ENCODE results near the gene ARHGAP33. TPM values are rescaled to one million over a fixed set of nuclear protein-coding genes. Genes with fewer than 3 reads are reported as not detected.
A peak's percentile ranks its signal among the peaks of the same experiment; 100 is the strongest.
"Not testable (repeated sequence)": the region's sequence is repeated elsewhere in the genome, so short reads cannot be mapped to it uniquely, and the experiment has no call there.

Gene ARHGAP33
- total RNA-seq, 1 experiment from 2014 or later = 18.3 TPM

- Mint-ChIP-seq H3K4me1 (ENCODE audit: low read depth, unreplicated experiment) (no peaks in the 10 kb centered on the region), H3K9me3 (ENCODE audit: unreplicated experiment) (no peaks in the 10 kb centered on the region), H3K27ac (ENCODE audit: unreplicated experiment) (no peak overlapping the region), H3K27me3 (ENCODE audit: insufficient read depth, unreplicated experiment) (peaks cover 2% of the 10 kb centered on the region), H3K36me3 (ENCODE audit: insufficient read depth, unreplicated experiment) (no peaks in the 10 kb centered on the region), H3K4me3 (ENCODE audit: unreplicated experiment) (no peak overlapping the region)
- POLR2A ChIA-PET = no interaction called here
- intact Hi-C loops (cut with micrococcal nuclease; ENCODE audit: unreplicated experiment) = no loop called here
- no peaks in the 10 kb centered on the region for H3K4me1 ChIP-seq
- no peak overlapping the region for H3K4me3 ChIP-seq (ENCODE audit: low read depth, low read length)
- TF ChIP-seq CTCF (IDR thresholded peaks at IDR 0.05; ENCODE audit: insufficient read depth in 1 of 2, low read depth in 1 of 2, low read length in 1 of 2, severe bottlenecking in 1 of 2, unreplicated experiment in 1 of 2) = no peak
- H3K9me3 ChIP-seq = no peaks in the 10 kb centered on the region
- no TSS peak for BruUV-seq (replicated peaks)
- CTCF ChIA-PET = no interaction called here
- no peaks in the 10 kb centered on the region; the same call in 1 of the 2 replicates for H3K36me3 ChIP-seq (ENCODE audit: control insufficient read depth, insufficient read depth, low read length)
- H3K27me3 ChIP-seq (replicated peaks; ENCODE audit: control insufficient read depth, insufficient read depth, low read length) = no peaks in the 10 kb centered on the region
- peak in 1 of 2 experiments; percentile 37 for DNase-seq
Measured at GRCh38 chr19:35767288-35768081, 7.9 kb upstream of the ARHGAP33 start.

- Mint-ChIP-seq H3K36me3 (ENCODE audit: insufficient read depth, unreplicated experiment) (no peaks in the 10 kb centered on the region), H3K27me3 (ENCODE audit: insufficient read depth, unreplicated experiment) (peaks cover 2% of the 10 kb centered on the region), H3K9me3 (ENCODE audit: unreplicated experiment) (no peaks in the 10 kb centered on the region), H3K4me3 (ENCODE audit: unreplicated experiment) (no peak overlapping the region), H3K27ac (ENCODE audit: unreplicated experiment) (no peak overlapping the region), H3K4me1 (ENCODE audit: low read depth, unreplicated experiment) (no peaks in the 10 kb centered on the region)
- DNase-seq = no peak
- intact Hi-C loops (cut with micrococcal nuclease; ENCODE audit: unreplicated experiment) = no loop called here
- ChIA-PET POLR2A (no interaction called here), CTCF (no interaction called here)
- H3K27me3 ChIP-seq (replicated peaks; ENCODE audit: control insufficient read depth, insufficient read depth, low read length) = no peaks in the 10 kb centered on the region
- no TSS peak for BruUV-seq (replicated peaks)
- no peak overlapping the region for H3K4me3 ChIP-seq (ENCODE audit: low read depth, low read length)
- no peak for TF ChIP-seq CTCF (IDR thresholded peaks at IDR 0.05; ENCODE audit: insufficient read depth in 1 of 2, low read depth in 1 of 2, low read length in 1 of 2, severe bottlenecking in 1 of 2, unreplicated experiment in 1 of 2)
- H3K9me3 ChIP-seq = no peaks in the 10 kb centered on the region
- no peaks in the 10 kb centered on the region; the same call in 1 of the 2 replicates for H3K36me3 ChIP-seq (ENCODE audit: control insufficient read depth, insufficient read depth, low read length)
- H3K4me1 ChIP-seq = no peaks in the 10 kb centered on the region
Measured at GRCh38 chr19:35768082-35768421, 7.3 kb upstream of the ARHGAP33 start.

- DNase-seq; POLR2A ChIA-PET; H3K27ac Mint-ChIP-seq (ENCODE audit: unreplicated experiment); H3K27me3 Mint-ChIP-seq (ENCODE audit: insufficient read depth, unreplicated experiment); H3K4me3 Mint-ChIP-seq (ENCODE audit: unreplicated experiment); H3K9me3 Mint-ChIP-seq (ENCODE audit: unreplicated experiment); H3K4me1 ChIP-seq; H3K4me3 ChIP-seq (ENCODE audit: low read depth, low read length); H3K27me3 ChIP-seq (replicated peaks; ENCODE audit: control insufficient read depth, insufficient read depth, low read length); H3K9me3 ChIP-seq; intact Hi-C loops (cut with micrococcal nuclease; ENCODE audit: unreplicated experiment); BruUV-seq (replicated peaks); CTCF ChIA-PET; H3K36me3 ChIP-seq (ENCODE audit: control insufficient read depth, insufficient read depth, low read length): not testable (repeated sequence)
- Mint-ChIP-seq H3K4me1 (ENCODE audit: low read depth, unreplicated experiment) (peaks cover 11% of the 10 kb centered on the region), H3K36me3 (ENCODE audit: insufficient read depth, unreplicated experiment) (peaks cover 13% of the 10 kb centered on the region)
Measured at GRCh38 chr19:35772362-35772761, 3.0 kb upstream of the ARHGAP33 start.

Measured in Caco-2 (cell line).